Activated T-cell treated with anti-CD3 and anti-CD28 coated beads, Interleukin-2, amount 50 U/mL, for 1 hour (primary cell): ENCODE data around the gene CERS1.
A peak's percentile ranks its signal among the peaks of the same experiment; 100 is the strongest.

Source experiments
- DNase-seq: peaks from one replicate; pipeline ENCODE4 v3.0.0-alpha.2; 2020

CERS1 gene

GRCh38 chr19:18833849-18834643, 61.9 kb downstream of the CERS1 start:
- DNase-seq: no peak

- DNase-seq: peak; percentile 29
Measured at GRCh38 chr19:18833141-18833476, 62.8 kb downstream of the CERS1 start.

GRCh38 chr19:18832306-18833140, 63.4 kb downstream of the CERS1 start:
- DNase-seq: no peak

- DNase-seq: peak; percentile 94
Measured at GRCh38 chr19:18831524-18832305, 64.2 kb downstream of the CERS1 start, which contains the start of gene UPF1. Gene UPF1 (plus strand): TSS chr19:18831959. CDS start chr19:18832210, 251 bp downstream.

- DNase-seq: no peak
Measured at GRCh38 chr19:18830488-18830887, 65.5 kb downstream of the CERS1 start.

- no peak for DNase-seq
Measured at GRCh38 chr19:18828786-18829185, 67.2 kb downstream of the CERS1 start.
